Glomerular visceral epithelial cell (primary cell): ENCODE results near the gene MELTF.
A peak's percentile ranks its signal among the peaks of the same experiment; 100 is the strongest.

Source experiments
- DNase-seq: peaks from one replicate; pipeline ENCODE4 v3.0.0-alpha.2; 2016; ENCODE audit errors: extremely low spot score

The MELTF gene

GRCh38 chr3:197010556-197011351 is 18.9 kb downstream of the MELTF start:
- no peak for DNase-seq

- no peak for DNase-seq
These were observed 20.0 kb downstream of the MELTF start for GRCh38 chr3:197009532-197010019.

GRCh38 chr3:197008436-197009209 is 21.0 kb downstream of the MELTF start:
- DNase-seq = no peak

- DNase-seq = no peak
These were observed 21.7 kb downstream of the MELTF start for GRCh38 chr3:197007953-197008352.

GRCh38 chr3:197007296-197007940 is 22.2 kb downstream of the MELTF start:
- DNase-seq = no peak

- no peak for DNase-seq
These were observed 22.8 kb downstream of the MELTF start for GRCh38 chr3:197006860-197007259.

- no peak for DNase-seq
These were observed 23.2 kb downstream of the MELTF start for GRCh38 chr3:197006446-197006845.

- no peak for DNase-seq
These were observed 25.9 kb downstream of the MELTF start for GRCh38 chr3:197003461-197004385.

- DNase-seq = peak; percentile 87
These were observed 26.7 kb downstream of the MELTF start for GRCh38 chr3:197002701-197003454.

- DNase-seq = no peak
These were observed 27.5 kb downstream of the MELTF start for GRCh38 chr3:197001972-197002700.

- DNase-seq = no peak
These were observed 28.3 kb downstream of the MELTF start for GRCh38 chr3:197001106-197001971.

GRCh38 chr3:197000211-197000610 is 29.4 kb downstream of the MELTF start:
- DNase-seq = no peak

GRCh38 chr3:196998966-196999760 is 30.5 kb downstream of the MELTF start:
- DNase-seq = no peak

- no peak for DNase-seq
These were observed 32.3 kb downstream of the MELTF start for GRCh38 chr3:196997311-196997710.

GRCh38 chr3:196996454-196997265 is 33.0 kb downstream of the MELTF start:
- no peak for DNase-seq

- DNase-seq = no peak
These were observed 33.8 kb downstream of the MELTF start for GRCh38 chr3:196995646-196996355.

GRCh38 chr3:196995027-196995426 is 34.6 kb downstream of the MELTF start:
- no peak for DNase-seq
